ENCODE results near the gene ENDOU. TPM values are rescaled to one million over a fixed set of nuclear protein-coding genes. Genes with fewer than 3 reads are reported as not detected.

ENDOU gene
- polyA plus RNA-seq, 2 of the 4 experiments (the other 2 are of a cell fraction) = not detected

DNA sequence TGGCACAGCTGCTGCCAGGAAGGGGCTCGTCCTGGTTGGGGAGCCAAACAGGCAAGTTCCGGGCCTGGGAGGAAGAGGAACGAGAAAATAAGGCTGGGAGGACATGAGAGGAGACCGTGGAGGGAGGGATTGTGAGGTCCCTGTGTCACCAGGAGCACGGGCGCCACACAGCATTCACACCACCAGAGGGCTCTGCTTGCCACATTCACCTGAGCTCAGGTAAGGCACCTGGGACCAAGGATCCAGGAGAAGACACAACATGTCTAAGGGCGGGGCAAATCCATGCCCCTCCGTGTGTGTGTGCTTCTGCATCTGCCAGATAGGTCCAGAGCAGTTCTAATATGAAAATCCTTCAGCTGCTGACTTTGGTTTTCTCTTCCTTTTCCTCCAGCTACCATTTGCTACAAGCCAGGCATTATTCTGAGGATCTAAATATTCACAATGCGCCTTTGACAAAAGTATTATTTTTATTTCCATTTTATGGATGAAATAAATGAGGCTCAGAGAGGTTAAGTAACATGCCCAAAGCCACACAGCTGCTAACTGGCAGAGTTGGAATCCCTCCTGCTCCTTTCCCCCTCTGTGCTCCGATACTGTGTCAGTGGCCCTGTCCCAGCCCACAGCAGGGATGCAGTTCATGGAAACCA lies 18.8 kb upstream of the ENDOU start:
- Histone ChIP-seq H3K4me2 (no peak overlapping the region), H3K4me3 (no peak overlapping the region), H3K27ac (no peak overlapping the region), H3K9me3 (no peaks in the 10 kb centered on the region), H3K4me1 (peaks cover 8% of the 10 kb centered on the region)
- TF ChIP-seq MYC (IDR thresholded peaks at IDR 0.05; ENCODE audit: borderline replicate concordance, low read length) (no peak), MAZ (IDR thresholded peaks at IDR 0.05; ENCODE audit: borderline replicate concordance, low read depth, low read length) (no peak), ZFP36 (IDR thresholded peaks at IDR 0.05; ENCODE audit: borderline replicate concordance, partially characterized antibody) (peak; percentile 52), HDAC2 (IDR thresholded peaks at IDR 0.05) (no peak), CBX2 (IDR thresholded peaks at IDR 0.05; ENCODE audit: borderline replicate concordance, low read depth) (no peak), EHF (CRISPR knock-in tag; IDR thresholded peaks at IDR 0.05) (no peak), ZC3H11A (IDR thresholded peaks at IDR 0.05) (no peak), SMC3 (IDR thresholded peaks at IDR 0.05) (peak; percentile 76), FOXS1 (CRISPR knock-in tag; IDR thresholded peaks at IDR 0.05) (no peak), CHD2 (IDR thresholded peaks at IDR 0.05; ENCODE audit: low read length, partially characterized antibody) (no peak), RAD21 (conservative IDR thresholded peaks at IDR 0.05 in 1 of 2, IDR thresholded peaks at IDR 0.05 in 1 of 2) (peak; percentile 58 to 61), KDM1A (IDR thresholded peaks at IDR 0.05; ENCODE audit: low read depth) (no peak), CBX8 (IDR thresholded peaks at IDR 0.05) (no peak), NR3C1 (IDR thresholded peaks at IDR 0.05) (no peak), FOSL2 (IDR thresholded peaks at IDR 0.05) (no peak), FOSL2 (CRISPR knock-in tag; IDR thresholded peaks at IDR 0.05) (no peak), CEBPB (IDR thresholded peaks at IDR 0.05) (no peak), CTCF (IDR thresholded peaks at IDR 0.05) (peak; percentile 65), NFE2L2 (conservative IDR thresholded peaks at IDR 0.05; ENCODE audit: low read length) (no peak)
- TF ChIP-seq, protein P1, sequence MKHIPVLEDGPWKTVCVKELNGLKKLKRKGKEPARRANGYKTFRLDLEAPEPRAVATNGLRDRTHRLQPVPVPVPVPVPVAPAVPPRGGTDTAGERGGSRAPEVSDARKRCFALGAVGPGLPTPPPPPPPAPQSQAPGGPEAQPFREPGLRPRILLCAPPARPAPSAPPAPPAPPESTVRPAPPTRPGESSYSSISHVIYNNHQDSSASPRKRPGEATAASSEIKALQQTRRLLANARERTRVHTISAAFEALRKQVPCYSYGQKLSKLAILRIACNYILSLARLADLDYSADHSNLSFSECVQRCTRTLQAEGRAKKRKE (CRISPR knock-in tag; IDR thresholded peaks at IDR 0.05; ENCODE audit: low read depth) = no peak
- TF ChIP-seq, protein P2, sequence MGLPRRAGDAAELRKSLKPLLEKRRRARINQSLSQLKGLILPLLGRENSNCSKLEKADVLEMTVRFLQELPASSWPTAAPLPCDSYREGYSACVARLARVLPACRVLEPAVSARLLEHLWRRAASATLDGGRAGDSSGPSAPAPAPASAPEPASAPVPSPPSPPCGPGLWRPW (IDR thresholded peaks at IDR 0.05) = no peak
- TF ChIP-seq, protein P3, sequence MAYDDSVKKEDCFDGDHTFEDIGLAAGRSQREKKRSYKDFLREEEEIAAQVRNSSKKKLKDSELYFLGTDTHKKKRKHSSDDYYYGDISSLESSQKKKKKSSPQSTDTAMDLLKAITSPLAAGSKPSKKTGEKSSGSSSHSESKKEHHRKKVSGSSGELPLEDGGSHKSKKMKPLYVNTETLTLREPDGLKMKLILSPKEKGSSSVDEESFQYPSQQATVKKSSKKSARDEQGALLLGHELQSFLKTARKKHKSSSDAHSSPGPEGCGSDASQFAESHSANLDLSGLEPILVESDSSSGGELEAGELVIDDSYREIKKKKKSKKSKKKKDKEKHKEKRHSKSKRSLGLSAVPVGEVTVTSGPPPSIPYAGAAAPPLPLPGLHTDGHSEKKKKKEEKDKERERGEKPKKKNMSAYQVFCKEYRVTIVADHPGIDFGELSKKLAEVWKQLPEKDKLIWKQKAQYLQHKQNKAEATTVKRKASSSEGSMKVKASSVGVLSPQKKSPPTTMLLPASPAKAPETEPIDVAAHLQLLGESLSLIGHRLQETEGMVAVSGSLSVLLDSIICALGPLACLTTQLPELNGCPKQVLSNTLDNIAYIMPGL (CRISPR knock-in tag; IDR thresholded peaks at IDR 0.05; ENCODE audit: borderline replicate concordance) = no peak
- FAIRE-seq (no peak), ATAC-seq (peak in 1 of 2 experiments; percentile 39; a peak in 3 of 6 replicates), DNase-seq (ENCODE audit: low read depth in 1 of 2, low spot score in 1 of 2) (peak; percentile 37 to 39)
- POLR2A ChIA-PET = no interaction called here
- CTCF ChIA-PET = interaction anchor here (0.6 to 43.9 kb wide), 18 partner anchors 9 to 290 kb away, joined by 3 to 1399 read pairs (median 5); partner anchors contain the start of genes ENDOU, RAPGEF3, SLC48A1 and TMEM106C
- 15% methylated on average over 10 of the region's 10 CpGs for WGBS (ENCODE audit: missing lambda C conversion rate)

- POLR2A ChIA-PET = interaction anchor here (2.0 kb wide), 1 partner anchor 16 kb away, joined by 5 read pairs; no protein-coding TSS in a partner anchor
- no peak overlapping the region for H3K4me2 ChIP-seq
- FAIRE-seq = no peak
These were observed 18.1 kb upstream of the ENDOU start for GRCh38 chr12:47743311-47743860.

More at GRCh38 chr12:47743311-47743860, 18.1 kb upstream of the ENDOU start:
- no peak for TF ChIP-seq ESRRA (IDR thresholded peaks at IDR 0.05; ENCODE audit: borderline replicate concordance, low read length)
- no peak for TF ChIP-seq CHD2 (IDR thresholded peaks at IDR 0.05; ENCODE audit: low read length, partially characterized antibody)
- TF ChIP-seq CTCF (IDR thresholded peaks at IDR 0.05) = no peak
- TF ChIP-seq CHD4 (IDR thresholded peaks at IDR 0.05; ENCODE audit: borderline replicate concordance) = no peak
- TF ChIP-seq CBX2 (IDR thresholded peaks at IDR 0.05; ENCODE audit: borderline replicate concordance, low read depth) = no peak
- TF ChIP-seq GATA3 (IDR thresholded peaks at IDR 0.05; ENCODE audit: borderline replicate concordance) = no peak
- no peak for TF ChIP-seq RCOR1 (IDR thresholded peaks at IDR 0.05; ENCODE audit: low read depth, low read length)
- TF ChIP-seq MAZ (IDR thresholded peaks at IDR 0.05; ENCODE audit: borderline replicate concordance, low read depth, low read length) = no peak
- no peak for TF ChIP-seq HEYL (CRISPR knock-in tag; IDR thresholded peaks at IDR 0.05)
- ATAC-seq (no peak), DNase-seq (ENCODE audit: low read depth in 1 of 2, low spot score in 1 of 2) (no peak)
- CTCF ChIA-PET = interaction anchor here (1.0 to 43.9 kb wide), 27 partner anchors 13 to 711 kb away, joined by 3 to 1399 read pairs (median 7); partner anchors contain the start of genes ENDOU, RAPGEF3 and SLC48A1
- H3K27ac ChIP-seq = no peak overlapping the region
- peaks cover 8% of the 10 kb centered on the region for H3K4me1 ChIP-seq
- H3K9me3 ChIP-seq = no peaks in the 10 kb centered on the region
- H3K4me3 ChIP-seq = no peak overlapping the region
- WGBS (ENCODE audit: missing lambda C conversion rate) = 60% methylated on average over 9 of the region's 9 CpGs

Data from A549 (cell line).